ENCODE measurements around the gene PGBD2. TPM values are rescaled to one million over a fixed set of nuclear protein-coding genes. Genes with fewer than 3 reads are reported as not detected.

The PGBD2 gene
- total RNA-seq, 3 donors from 2014 or later: 2.9 to 16.8 (median 11.1) TPM

GRCh38 chr1:248891758-248892157, 14.3 kb upstream of the PGBD2 start:
- no peak overlapping the region for H3K27ac ChIP-seq
- no peaks in the 10 kb centered on the region for H3K4me1 ChIP-seq
- no peaks in the 10 kb centered on the region for H3K36me3 ChIP-seq
- no peak overlapping the region for H3K4me3 ChIP-seq
- H3K9me3 ChIP-seq: no peaks in the 10 kb centered on the region
- no peaks in the 10 kb centered on the region for H3K27me3 ChIP-seq
- no peak for DNase-seq (ENCODE audit: low spot score in 2 of 2)
- TF ChIP-seq POLR2AphosphoS5 (IDR thresholded peaks at IDR 0.05) (no peak), POLR2A (IDR thresholded peaks at IDR 0.05) (no peak), CTCF (IDR thresholded peaks at IDR 0.05) (no peak)
- intact Hi-C loops (cut with DNase I; ENCODE audit: low total_unique reads): no loop called here

- Histone ChIP-seq H3K27me3 (no peaks in the 10 kb centered on the region), H3K36me3 (no peaks in the 10 kb centered on the region), H3K27ac (no peak overlapping the region), H3K4me3 (no peak overlapping the region), H3K4me1 (no peaks in the 10 kb centered on the region), H3K9me3 (no peaks in the 10 kb centered on the region)
- no peak for TF ChIP-seq POLR2AphosphoS5 (IDR thresholded peaks at IDR 0.05)
- intact Hi-C loops (cut with DNase I; ENCODE audit: low total_unique reads): no loop called here
- DNase-seq (ENCODE audit: low spot score in 2 of 2): no peak
These were observed 13.4 kb upstream of the PGBD2 start for GRCh38 chr1:248892590-248892989.

GRCh38 chr1:248894837-248895236, 11.2 kb upstream of the PGBD2 start:
- no peak overlapping the region for H3K27ac ChIP-seq
- H3K27me3 ChIP-seq: peaks cover 0 to 5% of the 10 kb centered on the region in 2 donors
- H3K36me3 ChIP-seq: no peaks in the 10 kb centered on the region
- intact Hi-C loops (cut with DNase I; ENCODE audit: low total_unique reads): no loop called here
- no peaks in the 10 kb centered on the region for H3K9me3 ChIP-seq
- DNase-seq (ENCODE audit: low spot score in 2 of 2): no peak
- no peak for TF ChIP-seq POLR2AphosphoS5 (IDR thresholded peaks at IDR 0.05)
- no peak for TF ChIP-seq POLR2A (IDR thresholded peaks at IDR 0.05)
- no peak for TF ChIP-seq CTCF (IDR thresholded peaks at IDR 0.05)
- H3K4me3 ChIP-seq: no peak overlapping the region
- H3K4me1 ChIP-seq: no peaks in the 10 kb centered on the region

- Histone ChIP-seq H3K27me3 (peaks cover 0 to 5% of the 10 kb centered on the region in 2 donors), H3K4me3 (no peak overlapping the region), H3K9me3 (no peaks in the 10 kb centered on the region), H3K27ac (no peak overlapping the region), H3K4me1 (no peaks in the 10 kb centered on the region), H3K36me3 (no peaks in the 10 kb centered on the region)
- no peak for DNase-seq (ENCODE audit: low spot score in 2 of 2)
- TF ChIP-seq POLR2A (IDR thresholded peaks at IDR 0.05): no peak
- TF ChIP-seq CTCF (IDR thresholded peaks at IDR 0.05): no peak
- intact Hi-C loops (cut with DNase I; ENCODE audit: low total_unique reads): no loop called here
These were observed 8.4 kb upstream of the PGBD2 start for GRCh38 chr1:248897412-248898337.

GRCh38 chr1:248900637-248901036, 5.4 kb upstream of the PGBD2 start:
- H3K27me3 ChIP-seq: peaks cover 0 to 5% of the 10 kb centered on the region in 2 donors
- no peaks in the 10 kb centered on the region for H3K9me3 ChIP-seq
- no peak overlapping the region for H3K27ac ChIP-seq
- H3K4me3 ChIP-seq: no peak overlapping the region
- no peaks in the 10 kb centered on the region for H3K4me1 ChIP-seq
- DNase-seq (ENCODE audit: low spot score in 2 of 2): no peak
- H3K36me3 ChIP-seq: no peaks in the 10 kb centered on the region
- intact Hi-C loops (cut with DNase I; ENCODE audit: low total_unique reads): no loop called here
- TF ChIP-seq CTCF (IDR thresholded peaks at IDR 0.05) (no peak), POLR2A (IDR thresholded peaks at IDR 0.05) (no peak)

Data from breast epithelium (tissue), 4 donors.